HG02981 (cell line): ENCODE measurements around the gene GALNT7.
"Not testable (repeated sequence)": the region's sequence is repeated elsewhere in the genome, so short reads cannot be mapped to it uniquely, and the experiment has no call there.

ENCODE experiments used
- ATAC-seq: cut with Tn5 transposase; IDR thresholded peaks from one replicate; pipeline ENCODE4 v1.9.1; 2021; ENCODE audit warnings: mild to moderate bottlenecking, moderate library complexity; ENCODE audit not compliant: unreplicated experiment

GALNT7 gene

DNA sequence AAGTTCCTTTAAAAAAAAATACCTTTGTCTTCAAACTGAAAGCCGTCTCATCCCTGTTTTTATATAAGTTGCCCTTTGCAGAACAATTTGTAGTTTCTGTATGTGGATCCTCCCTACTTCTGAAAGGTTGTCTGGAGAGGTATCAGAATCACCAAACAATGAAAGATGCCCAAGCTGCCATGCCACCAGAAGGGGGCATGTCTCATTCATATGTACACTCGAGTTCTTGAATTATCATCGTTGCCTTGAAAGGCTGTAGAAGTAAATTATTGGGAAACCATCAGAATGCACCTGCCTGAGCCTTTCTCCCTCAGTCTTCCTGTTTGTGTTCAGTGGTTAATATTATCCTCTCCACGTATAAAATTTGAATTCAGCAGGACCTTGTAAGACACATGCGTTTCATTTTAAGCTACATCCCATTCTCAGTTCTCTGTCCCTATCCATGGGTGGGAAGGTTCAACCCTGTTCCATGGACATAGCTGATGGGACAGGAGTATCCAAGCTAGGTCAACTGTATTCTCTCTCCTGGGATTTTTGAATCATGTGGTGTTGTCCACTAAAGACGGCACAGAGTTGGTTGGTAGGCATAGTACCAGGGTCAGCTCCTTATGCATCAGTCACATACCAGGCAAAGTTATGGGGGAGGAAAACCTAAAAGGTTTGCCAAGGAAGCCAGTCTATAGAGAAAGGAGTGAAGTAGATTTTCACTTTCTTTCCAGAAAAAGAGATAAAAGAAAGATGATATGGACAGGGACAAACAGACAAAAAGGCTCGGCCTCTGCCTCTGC is 24.0 kb downstream of the GALNT7 start:
- ATAC-seq, result no peak

GRCh38 chr4:173194157-173194556 is 25.5 kb downstream of the GALNT7 start:
- ATAC-seq, result no peak

- ATAC-seq, result no peak
Measured at GRCh38 chr4:173195109-173195508, 26.5 kb downstream of the GALNT7 start.

DNA sequence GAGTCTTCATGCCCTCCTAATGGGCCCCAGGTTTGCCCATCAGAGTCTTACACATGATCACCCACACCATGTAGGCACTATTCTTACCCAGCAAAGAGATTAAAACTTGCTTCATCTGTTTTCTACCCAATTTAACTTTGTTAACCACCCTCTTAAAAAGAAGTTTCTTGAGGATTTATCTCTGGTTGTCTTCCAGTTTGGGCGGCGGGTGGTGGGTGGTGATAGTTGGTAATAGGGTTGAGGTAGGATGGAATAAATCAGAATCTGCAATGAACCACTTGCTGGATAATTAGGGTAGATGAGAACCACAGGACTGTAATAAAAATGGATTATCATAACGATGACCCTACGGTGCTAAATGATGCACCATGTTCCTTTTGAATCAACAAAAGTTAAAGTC is 30.9 kb downstream of the GALNT7 start:
- no peak for ATAC-seq

GRCh38 chr4:173200103-173200884 is 31.7 kb downstream of the GALNT7 start:
- no peak for ATAC-seq

DNA sequence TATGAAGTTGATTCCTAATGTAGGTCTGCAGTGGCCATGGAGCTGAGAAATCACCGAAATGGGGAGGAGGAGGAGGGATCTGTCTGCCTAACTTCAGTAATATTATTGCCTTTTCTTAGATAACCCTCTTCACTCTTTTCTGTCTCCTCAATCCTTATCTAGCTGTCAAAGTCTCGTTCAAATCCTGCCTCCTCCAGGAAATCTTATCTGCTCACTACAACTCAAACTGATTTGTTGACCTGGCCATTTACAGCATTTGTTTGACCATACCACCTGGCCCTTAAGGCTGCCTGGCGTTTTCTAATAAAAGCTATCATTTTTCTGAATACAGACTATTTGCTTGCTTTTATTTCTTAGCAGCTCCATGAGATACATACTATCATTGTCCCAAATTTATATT is 33.8 kb downstream of the GALNT7 start:
- ATAC-seq, result no peak

- no peak for ATAC-seq
Measured at GRCh38 chr4:173205656-173206055, 37.0 kb downstream of the GALNT7 start.

DNA sequence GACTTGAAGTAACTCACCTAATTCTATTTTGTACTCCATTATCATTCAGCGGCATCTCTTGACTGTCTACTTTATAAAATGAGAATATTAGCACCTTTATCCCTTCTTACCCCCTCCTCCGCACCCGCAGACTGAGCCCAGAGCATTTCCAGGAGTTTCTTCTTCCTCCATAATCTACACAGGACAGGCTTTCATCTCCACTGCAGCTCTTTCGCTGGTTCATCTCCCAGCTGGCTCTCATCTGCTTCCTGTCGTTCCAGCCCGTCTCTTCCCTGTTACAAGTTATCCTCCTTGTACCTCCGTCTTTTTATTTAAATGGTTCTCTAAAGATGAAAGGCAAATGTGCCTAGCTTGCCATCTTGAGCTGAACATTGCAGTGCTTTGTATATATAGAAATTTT is 39.8 kb downstream of the GALNT7 start:
- ATAC-seq, result no peak

- ATAC-seq, result no peak
Measured at GRCh38 chr4:173211222-173211621, 42.6 kb downstream of the GALNT7 start.

- peak; percentile 83 for ATAC-seq
Measured at GRCh38 chr4:173211838-173212237, 43.2 kb downstream of the GALNT7 start.

- ATAC-seq, result no peak
Measured at GRCh38 chr4:173212379-173212778, 43.8 kb downstream of the GALNT7 start.

- no peak for ATAC-seq
Measured at GRCh38 chr4:173213296-173213695, 44.7 kb downstream of the GALNT7 start.

GRCh38 chr4:173214231-173214630 is 45.6 kb downstream of the GALNT7 start:
- ATAC-seq, result no peak

DNA sequence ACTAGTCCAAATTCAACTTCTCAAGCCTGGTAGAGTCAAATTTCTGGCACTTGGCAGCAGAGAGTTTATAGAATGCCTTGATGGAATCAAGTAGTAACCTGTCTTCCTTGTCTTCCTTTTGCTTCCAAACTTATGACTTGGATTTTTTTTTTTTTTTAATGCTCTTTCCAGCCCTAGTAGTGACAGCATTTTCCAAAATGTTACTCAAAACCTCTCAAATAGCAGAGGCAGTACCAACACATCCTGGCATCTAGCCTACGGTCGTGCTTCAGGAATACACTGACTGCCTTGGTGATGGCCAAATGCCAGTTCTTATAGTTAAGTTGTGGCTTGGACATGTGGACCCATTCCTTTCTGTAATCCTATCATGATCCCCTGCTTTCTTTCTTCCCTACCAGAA is 46.0 kb downstream of the GALNT7 start:
- no peak for ATAC-seq

GRCh38 chr4:173217075-173217474 is 48.5 kb downstream of the GALNT7 start:
- no peak for ATAC-seq

- no peak for ATAC-seq
Measured at GRCh38 chr4:173217727-173218126, 49.1 kb downstream of the GALNT7 start.

DNA sequence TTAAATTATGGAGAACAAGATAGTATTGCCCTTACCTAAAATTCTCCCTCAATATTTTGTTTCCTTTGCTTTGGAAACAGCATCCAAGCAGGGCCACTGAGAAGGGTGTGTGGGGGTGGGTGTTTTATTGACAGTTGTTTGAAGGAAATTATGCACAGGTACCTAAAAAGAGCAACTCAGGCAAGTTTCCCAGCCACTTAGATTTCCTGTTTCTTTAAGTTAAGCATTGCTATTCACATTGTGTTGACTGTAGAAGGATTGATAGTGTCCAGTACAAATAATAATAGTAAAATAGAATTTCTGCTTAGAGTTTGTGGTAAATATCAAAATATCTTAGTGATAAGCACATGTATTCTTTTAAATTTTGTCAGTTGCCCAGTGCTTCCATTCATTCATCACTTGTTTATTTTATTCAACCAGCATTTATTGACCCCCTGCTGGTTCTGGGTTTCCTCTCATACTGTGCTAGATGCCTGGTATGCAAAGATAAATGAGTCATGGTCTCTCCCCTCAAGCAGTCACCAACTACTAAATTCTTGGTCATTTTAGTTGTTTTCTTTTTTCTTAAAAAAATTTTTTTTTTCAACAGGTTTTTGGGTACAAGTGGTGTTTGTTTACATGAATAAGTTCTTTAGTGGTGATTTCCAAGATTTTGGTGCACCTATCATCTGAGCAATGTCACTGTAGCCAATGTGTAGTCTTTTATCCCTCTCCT is 50.0 kb downstream of the GALNT7 start:
- peak; percentile 51 for ATAC-seq

DNA sequence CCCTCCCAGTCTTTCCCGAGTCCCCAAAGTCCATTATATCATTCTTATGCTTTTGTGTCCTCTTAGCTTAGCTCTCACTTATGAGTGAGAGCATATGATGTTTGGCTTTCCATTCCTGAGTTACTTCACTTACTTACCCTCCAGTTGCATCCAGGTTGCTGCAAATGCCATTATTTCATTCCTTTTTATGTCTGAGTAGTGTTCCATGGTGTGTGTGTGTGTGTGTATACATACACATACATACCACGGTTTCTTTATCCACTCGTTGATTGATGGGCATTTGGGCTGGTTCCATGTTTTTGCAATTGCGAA is 50.5 kb downstream of the GALNT7 start:
- not testable (repeated sequence) for ATAC-seq

DNA sequence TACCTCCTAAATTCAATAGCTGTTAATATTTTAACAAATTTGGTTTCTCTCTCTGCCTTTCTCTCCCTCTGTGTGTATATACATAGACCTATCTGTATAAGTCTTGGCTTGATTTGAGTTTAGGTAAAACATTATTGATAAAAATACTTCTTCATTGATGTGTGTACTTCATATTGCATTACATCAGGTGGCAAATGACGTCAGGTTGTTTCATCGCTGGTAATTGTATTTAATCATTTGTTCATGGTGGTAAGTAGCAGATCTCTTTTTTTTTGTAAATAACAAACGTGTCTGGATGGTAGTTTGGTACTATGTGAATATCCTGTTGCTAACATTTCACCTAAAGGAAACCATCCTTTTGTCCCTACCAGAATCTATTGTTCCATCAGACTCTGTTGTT is 55.1 kb downstream of the GALNT7 start:
- no peak for ATAC-seq

DNA sequence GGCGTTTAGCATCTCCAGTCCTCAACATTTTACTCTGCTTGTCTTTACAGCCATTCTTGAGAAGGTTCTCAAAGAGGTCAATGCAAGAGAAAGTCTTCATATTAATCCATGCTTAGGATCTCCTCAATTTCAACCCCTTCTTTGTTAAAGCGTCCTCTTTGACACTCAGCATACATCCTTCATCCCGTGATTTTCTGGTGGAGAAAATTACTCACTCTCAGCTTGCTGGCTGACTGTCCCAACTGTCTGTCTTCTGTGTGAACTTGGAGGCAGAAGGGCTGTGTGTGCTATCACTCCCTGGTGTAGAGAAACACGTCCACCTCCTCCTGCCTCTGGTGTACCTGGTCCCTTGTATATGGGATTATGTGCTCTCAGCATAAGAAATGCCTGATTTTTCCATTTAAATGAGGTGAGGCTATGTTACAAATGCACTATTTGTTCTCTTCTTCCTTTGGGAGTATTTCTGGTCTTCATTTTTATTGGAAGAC is 57.8 kb downstream of the GALNT7 start:
- no peak for ATAC-seq

- no peak for ATAC-seq
Measured at GRCh38 chr4:173227756-173228155, 59.1 kb downstream of the GALNT7 start.

DNA sequence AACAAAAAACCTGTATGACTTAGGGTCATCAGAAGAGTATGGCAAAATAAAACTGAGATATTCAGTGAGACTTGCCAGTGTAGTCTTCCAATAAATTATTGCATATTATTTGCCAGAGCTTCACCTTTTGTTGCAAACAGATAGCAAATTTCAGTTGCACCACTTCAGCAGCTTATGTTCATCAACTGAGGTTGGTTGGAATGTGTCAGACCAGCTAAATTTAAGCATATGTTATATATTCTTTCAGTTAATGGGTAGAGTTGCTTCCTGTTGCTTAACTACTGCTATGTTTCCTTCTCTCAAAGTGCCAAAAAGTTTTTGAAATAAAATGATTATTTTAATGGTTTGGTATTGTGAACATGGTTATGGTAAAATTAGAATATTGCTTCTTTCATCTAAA is 61.5 kb downstream of the GALNT7 start:
- peak; percentile 55 for ATAC-seq
